HEK293 (cell line): ENCODE measurements around the gene FAM204A.

ENCODE experiments used
- REPIN1 ChIP-seq: fragments of 450-650 bp; formaldehyde crosslinking; IDR thresholded peaks from 2 replicates; pipeline ENCODE4 v1.5.1; 2017; ENCODE audit warnings: missing biosample characterization, missing genetic modification characterization, low read depth
- ZNF169 ChIP-seq: fragments of 450-650 bp; formaldehyde crosslinking; IDR thresholded peaks from 2 replicates; pipeline ENCODE4 v1.5.1; 2016; ENCODE audit warnings: missing biosample characterization, missing genetic modification characterization
- TF ChIP-seq, protein P1 (sequence below): fragments of 450-650 bp; formaldehyde crosslinking; IDR thresholded peaks from 2 replicates; pipeline ENCODE4 v1.5.1; 2016; ENCODE audit warnings: missing biosample characterization, missing genetic modification characterization

DNA sequence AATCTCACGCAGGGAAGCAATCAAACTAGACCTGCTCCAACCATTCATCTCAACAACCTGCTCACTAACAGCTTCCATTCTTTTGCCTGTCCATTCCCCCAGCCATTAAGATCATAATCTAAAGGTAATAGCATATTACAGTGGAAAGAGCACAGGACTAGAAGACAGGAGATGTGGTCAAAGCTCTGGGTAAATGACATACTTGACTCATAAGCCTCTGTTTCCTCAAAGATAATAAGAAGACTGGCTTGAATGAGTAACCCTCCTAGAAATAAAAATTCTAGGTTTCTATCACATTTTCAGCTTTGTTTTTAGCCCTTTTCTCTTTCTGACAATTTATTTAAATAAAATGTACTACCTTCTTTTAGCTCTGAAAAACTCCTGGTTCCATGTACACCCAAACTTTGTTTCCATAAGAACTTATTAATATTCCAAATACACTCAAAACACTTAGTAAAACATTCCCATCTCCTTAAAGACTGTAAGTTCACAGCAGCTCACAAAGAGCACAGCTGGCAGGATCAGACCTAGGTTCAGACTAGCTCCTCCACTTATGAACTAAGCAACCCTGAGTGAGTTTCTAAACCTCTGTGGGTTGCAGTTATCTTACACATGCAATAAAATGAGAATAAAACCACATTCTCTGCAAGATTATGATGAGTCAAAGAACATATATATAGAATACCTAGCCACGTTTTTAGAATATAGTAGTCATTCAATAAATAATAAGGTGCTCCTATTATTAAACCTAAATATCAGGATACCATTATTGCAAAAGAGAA is 11.6 kb downstream of the FAM204A start:
- TF ChIP-seq REPIN1 (tag by site-specific recombination) (no peak), ZNF169 (tag by site-specific recombination) (no peak)
- TF ChIP-seq, protein P1, sequence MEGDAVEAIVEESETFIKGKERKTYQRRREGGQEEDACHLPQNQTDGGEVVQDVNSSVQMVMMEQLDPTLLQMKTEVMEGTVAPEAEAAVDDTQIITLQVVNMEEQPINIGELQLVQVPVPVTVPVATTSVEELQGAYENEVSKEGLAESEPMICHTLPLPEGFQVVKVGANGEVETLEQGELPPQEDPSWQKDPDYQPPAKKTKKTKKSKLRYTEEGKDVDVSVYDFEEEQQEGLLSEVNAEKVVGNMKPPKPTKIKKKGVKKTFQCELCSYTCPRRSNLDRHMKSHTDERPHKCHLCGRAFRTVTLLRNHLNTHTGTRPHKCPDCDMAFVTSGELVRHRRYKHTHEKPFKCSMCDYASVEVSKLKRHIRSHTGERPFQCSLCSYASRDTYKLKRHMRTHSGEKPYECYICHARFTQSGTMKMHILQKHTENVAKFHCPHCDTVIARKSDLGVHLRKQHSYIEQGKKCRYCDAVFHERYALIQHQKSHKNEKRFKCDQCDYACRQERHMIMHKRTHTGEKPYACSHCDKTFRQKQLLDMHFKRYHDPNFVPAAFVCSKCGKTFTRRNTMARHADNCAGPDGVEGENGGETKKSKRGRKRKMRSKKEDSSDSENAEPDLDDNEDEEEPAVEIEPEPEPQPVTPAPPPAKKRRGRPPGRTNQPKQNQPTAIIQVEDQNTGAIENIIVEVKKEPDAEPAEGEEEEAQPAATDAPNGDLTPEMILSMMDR (tag by site-specific recombination): no peak
